Spleen (tissue), 7 donors: ENCODE measurements around the gene MIEF1.

Experiments used
- CTCF ChIP-seq, 11 experiments: fragments of 200-600 bp in 7 of 11; fragments of 450-650 bp in 4 of 11; sonication (generic) in 4 of 11; IDR thresholded peaks in 8 of 11; conservative IDR thresholded peaks in 3 of 11; 1 replicate in 7 of 11; 2 replicates in 4 of 11; pipeline versions ENCODE4 v1.4.0 to v1.8.0; 2016 to 2021; ENCODE audit warnings: antibody characterized with exemption in 11 of 11, inconsistent platforms in 4 of 11, mild to moderate bottlenecking in 1 of 11
- POLR2A ChIP-seq, 3 donors: fragments of 450-650 bp; IDR thresholded peaks; one replicate each; pipeline ENCODE4 v1.5.1; 2017; ENCODE audit warnings: antibody characterized with exemption in 3 of 3, mild to moderate bottlenecking in 1 of 3
- POLR2AphosphoS5 ChIP-seq, 3 donors: sonication (generic); formaldehyde crosslinking; IDR thresholded peaks; one replicate each; pipeline ENCODE4 v1.5.1; 2017; ENCODE audit warnings: antibody characterized with exemption in 3 of 3
- donor health status: DM: no; HTN: no; CAD: no; lungs with moderate emphysema.
- donor health status: DM: no; HTN: no; CAD: no.
- donor health status: DM: no; HTN: no; CAD: no.

- no peak for TF ChIP-seq CTCF (IDR thresholded peaks at IDR 0.05 in 8 of 11, conservative IDR thresholded peaks at IDR 0.05 in 3 of 11)
- no peak for TF ChIP-seq POLR2A (IDR thresholded peaks at IDR 0.05)
- no peak for TF ChIP-seq POLR2AphosphoS5 (IDR thresholded peaks at IDR 0.05)
Observed at GRCh38 chr22:39493759-39494158, 8.3 kb upstream of the MIEF1 start.
